Measurements from ENCODE around the gene PFKP.

PFKP gene

GRCh38 chr10:3067118-3067858 lies at the start of gene PFKP:
PFKP (plus strand) TSS chr10:3067548; CDS start chr10:3067596, 48 bp downstream.
- DNase-seq (ENCODE audit: low read depth in 2 of 2), result peak in 1 of 2 donors; percentile 43

GRCh38 chr10:3018247-3018646 lies 49.1 kb upstream of the PFKP start:
- DNase-seq (ENCODE audit: low read depth in 2 of 2), result no peak

- no peak for DNase-seq (ENCODE audit: low read depth in 2 of 2)
Observed at GRCh38 chr10:3020311-3020710, 47.0 kb upstream of the PFKP start.

GRCh38 chr10:3020881-3021280 lies 46.5 kb upstream of the PFKP start:
- DNase-seq (ENCODE audit: low read depth in 2 of 2), result no peak

GRCh38 chr10:3022027-3022426 lies 45.3 kb upstream of the PFKP start:
- no peak for DNase-seq (ENCODE audit: low read depth in 2 of 2)

- no peak for DNase-seq (ENCODE audit: low read depth in 2 of 2)
Observed at GRCh38 chr10:3023892-3024291, 43.5 kb upstream of the PFKP start.

GRCh38 chr10:3025026-3025683 lies 42.2 kb upstream of the PFKP start:
- no peak for DNase-seq (ENCODE audit: low read depth in 2 of 2)

GRCh38 chr10:3027866-3028265 lies 39.5 kb upstream of the PFKP start:
- DNase-seq (ENCODE audit: low read depth in 2 of 2), result no peak

- no peak for DNase-seq (ENCODE audit: low read depth in 2 of 2)
Observed at GRCh38 chr10:3028441-3028840, 38.9 kb upstream of the PFKP start.

- DNase-seq (ENCODE audit: low read depth in 2 of 2), result no peak
Observed at GRCh38 chr10:3030765-3031164, 36.6 kb upstream of the PFKP start.

- DNase-seq (ENCODE audit: low read depth in 2 of 2), result no peak
Observed at GRCh38 chr10:3031490-3031889, 35.9 kb upstream of the PFKP start.

- no peak for DNase-seq (ENCODE audit: low read depth in 2 of 2)
Observed at GRCh38 chr10:3033925-3034324, 33.4 kb upstream of the PFKP start.

GRCh38 chr10:3034616-3035015 lies 32.7 kb upstream of the PFKP start:
- DNase-seq (ENCODE audit: low read depth in 2 of 2), result no peak

GRCh38 chr10:3036155-3037021 lies 31.0 kb upstream of the PFKP start:
- DNase-seq (ENCODE audit: low read depth in 2 of 2), result no peak

- DNase-seq (ENCODE audit: low read depth in 2 of 2), result no peak
Observed at GRCh38 chr10:3037182-3037581, 30.2 kb upstream of the PFKP start.

GRCh38 chr10:3040069-3040468 lies 27.3 kb upstream of the PFKP start:
- no peak for DNase-seq (ENCODE audit: low read depth in 2 of 2)

GRCh38 chr10:3042589-3042988 lies 24.8 kb upstream of the PFKP start:
- no peak for DNase-seq (ENCODE audit: low read depth in 2 of 2)

GRCh38 chr10:3043512-3044368 lies 23.6 kb upstream of the PFKP start:
- no peak for DNase-seq (ENCODE audit: low read depth in 2 of 2)

GRCh38 chr10:3045471-3046209 lies 21.7 kb upstream of the PFKP start:
- DNase-seq (ENCODE audit: low read depth in 2 of 2), result no peak

- no peak for DNase-seq (ENCODE audit: low read depth in 2 of 2)
Observed at GRCh38 chr10:3046210-3046779, 21.1 kb upstream of the PFKP start.
